ENCODE results near the gene GIGYF2.

Gene GIGYF2

GRCh38 chr2:232877940-232878511 is 180.9 kb downstream of the GIGYF2 start:
- DNase-seq (ENCODE audit: low read depth in 1 of 2, low spot score in 1 of 2), result no peak

- no peak for DNase-seq (ENCODE audit: low read depth in 1 of 2, low spot score in 1 of 2)
Observed at GRCh38 chr2:232878855-232879617, 181.9 kb downstream of the GIGYF2 start.

GRCh38 chr2:232879618-232880494 is 182.7 kb downstream of the GIGYF2 start:
- DNase-seq (ENCODE audit: low read depth in 1 of 2, low spot score in 1 of 2), result no peak

- no peak for DNase-seq (ENCODE audit: low read depth in 1 of 2, low spot score in 1 of 2)
Observed at GRCh38 chr2:232880764-232881351, 183.7 kb downstream of the GIGYF2 start.

GRCh38 chr2:232882085-232882484 is 185.0 kb downstream of the GIGYF2 start:
- DNase-seq (ENCODE audit: low read depth in 1 of 2, low spot score in 1 of 2), result no peak

- DNase-seq (ENCODE audit: low read depth in 1 of 2, low spot score in 1 of 2), result no peak
Observed at GRCh38 chr2:232882505-232883115, 185.5 kb downstream of the GIGYF2 start.

- no peak for DNase-seq (ENCODE audit: low read depth in 1 of 2, low spot score in 1 of 2)
Observed at GRCh38 chr2:232883116-232883721, 186.1 kb downstream of the GIGYF2 start.

GRCh38 chr2:232884001-232884421 is 186.9 kb downstream of the GIGYF2 start:
- no peak for DNase-seq (ENCODE audit: low read depth in 1 of 2, low spot score in 1 of 2)

- no peak for DNase-seq (ENCODE audit: low read depth in 1 of 2, low spot score in 1 of 2)
Observed at GRCh38 chr2:232884549-232885263, 187.6 kb downstream of the GIGYF2 start.

GRCh38 chr2:232885264-232885961 is 188.3 kb downstream of the GIGYF2 start:
- no peak for DNase-seq (ENCODE audit: low read depth in 1 of 2, low spot score in 1 of 2)

- DNase-seq (ENCODE audit: low read depth in 1 of 2, low spot score in 1 of 2), result no peak
Observed at GRCh38 chr2:232886176-232886575, 189.0 kb downstream of the GIGYF2 start.

- DNase-seq (ENCODE audit: low read depth in 1 of 2, low spot score in 1 of 2), result no peak
Observed at GRCh38 chr2:232886632-232887031, 189.5 kb downstream of the GIGYF2 start.

GRCh38 chr2:232887171-232887850 is 190.2 kb downstream of the GIGYF2 start:
- DNase-seq (ENCODE audit: low read depth in 1 of 2, low spot score in 1 of 2), result no peak

GRCh38 chr2:232888099-232888836 is 191.1 kb downstream of the GIGYF2 start:
- no peak for DNase-seq (ENCODE audit: low read depth in 1 of 2, low spot score in 1 of 2)

- no peak for DNase-seq (ENCODE audit: low read depth in 1 of 2, low spot score in 1 of 2)
Observed at GRCh38 chr2:232888839-232889529, 191.9 kb downstream of the GIGYF2 start.

GRCh38 chr2:232889876-232890401 is 192.8 kb downstream of the GIGYF2 start:
- DNase-seq (ENCODE audit: low read depth in 1 of 2, low spot score in 1 of 2), result no peak

GRCh38 chr2:232890536-232890895 is 193.4 kb downstream of the GIGYF2 start:
- no peak for DNase-seq (ENCODE audit: low read depth in 1 of 2, low spot score in 1 of 2)

Measured in stimulated activated CD4-positive, alpha-beta T cell treated with anti-CD3 and anti-CD28 coated beads, Interleukin-15, amount 100 ng/mL, for 1 hour (primary cell).